Transverse colon (tissue), 4 donors: Measurements from ENCODE around the gene RASGRP3.

Experiments
- EP300 ChIP-seq: sonication (generic); formaldehyde crosslinking; IDR thresholded peaks from one replicate; pipeline ENCODE4 v1.6.1; 2017; ENCODE audit warnings: antibody characterized with exemption, low read depth
- POLR2A ChIP-seq: fragments of 450-650 bp; IDR thresholded peaks from one replicate; pipeline ENCODE4 v1.6.1; 2016; ENCODE audit warnings: antibody characterized with exemption, mild to moderate bottlenecking, moderate library complexity
- POLR2AphosphoS5 ChIP-seq, 3 donors: sonication (generic); formaldehyde crosslinking; IDR thresholded peaks; one replicate each; pipeline ENCODE4 v1.6.1; 2016; ENCODE audit warnings: antibody characterized with exemption in 3 of 3
- TF ChIP-seq, protein P1 (sequence below), 5 experiments: fragments of 200-600 bp in 3 of 5; fragments of 450-650 bp in 2 of 5; sonication (generic) in 3 of 5; IDR thresholded peaks; 1 replicate in 2 of 5; 2 replicates in 3 of 5; pipeline ENCODE4 v1.5.1; 2016 to 2017; ENCODE audit warnings: antibody characterized with exemption in 5 of 5, inconsistent platforms in 3 of 5, mild to moderate bottlenecking in 2 of 5, moderate library complexity in 1 of 5

DNA sequence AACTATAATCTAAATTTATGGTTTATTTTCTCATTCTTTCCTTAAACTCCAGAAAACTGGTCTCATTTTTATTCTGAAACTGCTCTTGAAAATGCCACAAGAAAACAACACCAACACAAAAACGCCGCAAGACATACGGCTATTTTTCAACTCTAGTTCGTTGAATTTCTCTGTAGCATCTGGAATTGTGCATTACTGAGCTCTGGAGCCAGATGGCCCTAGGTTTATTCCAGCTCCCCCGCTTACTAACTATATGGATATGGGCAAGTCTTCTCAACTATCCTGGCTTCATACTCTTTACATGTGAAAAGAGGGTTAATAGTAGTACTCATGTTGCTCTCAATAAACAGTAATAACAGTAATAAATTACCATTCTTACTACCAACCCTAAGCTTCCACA lies 102.8 kb downstream of the RASGRP3 start:
- TF ChIP-seq POLR2A (no peak), EP300 (no peak), POLR2AphosphoS5 (IDR thresholded peaks at IDR 0.05) (no peak)
- TF ChIP-seq, protein P1, sequence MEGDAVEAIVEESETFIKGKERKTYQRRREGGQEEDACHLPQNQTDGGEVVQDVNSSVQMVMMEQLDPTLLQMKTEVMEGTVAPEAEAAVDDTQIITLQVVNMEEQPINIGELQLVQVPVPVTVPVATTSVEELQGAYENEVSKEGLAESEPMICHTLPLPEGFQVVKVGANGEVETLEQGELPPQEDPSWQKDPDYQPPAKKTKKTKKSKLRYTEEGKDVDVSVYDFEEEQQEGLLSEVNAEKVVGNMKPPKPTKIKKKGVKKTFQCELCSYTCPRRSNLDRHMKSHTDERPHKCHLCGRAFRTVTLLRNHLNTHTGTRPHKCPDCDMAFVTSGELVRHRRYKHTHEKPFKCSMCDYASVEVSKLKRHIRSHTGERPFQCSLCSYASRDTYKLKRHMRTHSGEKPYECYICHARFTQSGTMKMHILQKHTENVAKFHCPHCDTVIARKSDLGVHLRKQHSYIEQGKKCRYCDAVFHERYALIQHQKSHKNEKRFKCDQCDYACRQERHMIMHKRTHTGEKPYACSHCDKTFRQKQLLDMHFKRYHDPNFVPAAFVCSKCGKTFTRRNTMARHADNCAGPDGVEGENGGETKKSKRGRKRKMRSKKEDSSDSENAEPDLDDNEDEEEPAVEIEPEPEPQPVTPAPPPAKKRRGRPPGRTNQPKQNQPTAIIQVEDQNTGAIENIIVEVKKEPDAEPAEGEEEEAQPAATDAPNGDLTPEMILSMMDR (IDR thresholded peaks at IDR 0.05): no peak
